Upper lobe of left lung (tissue), 4 donors: ENCODE data around the gene MC2R.

ENCODE experiments used
- EP300 ChIP-seq, 4 donors: sonication (generic); formaldehyde crosslinking; IDR thresholded peaks; one replicate each; pipeline ENCODE4 v1.5.1; 2017; ENCODE audit warnings: antibody characterized with exemption in 4 of 4, control low read depth in 2 of 4
- POLR2A ChIP-seq, 4 donors: fragments of 450-650 bp; IDR thresholded peaks; one replicate each; pipeline ENCODE4 v1.5.1; 2016 to 2017; ENCODE audit warnings: antibody characterized with exemption in 4 of 4, mild to moderate bottlenecking in 2 of 4
- POLR2AphosphoS5 ChIP-seq, 2 donors: sonication (generic); formaldehyde crosslinking; IDR thresholded peaks; one replicate each; pipeline ENCODE4 v1.5.1; 2017; ENCODE audit warnings: antibody characterized with exemption in 2 of 2
- TF ChIP-seq, protein P1 (sequence below), 6 experiments: fragments of 450-650 bp in 4 of 6; fragments of 200-600 bp in 2 of 6; sonication (generic) in 2 of 6; IDR thresholded peaks; one replicate each; pipeline ENCODE4 v1.5.1; 2016 to 2019; ENCODE audit warnings: antibody characterized with exemption in 6 of 6

DNA sequence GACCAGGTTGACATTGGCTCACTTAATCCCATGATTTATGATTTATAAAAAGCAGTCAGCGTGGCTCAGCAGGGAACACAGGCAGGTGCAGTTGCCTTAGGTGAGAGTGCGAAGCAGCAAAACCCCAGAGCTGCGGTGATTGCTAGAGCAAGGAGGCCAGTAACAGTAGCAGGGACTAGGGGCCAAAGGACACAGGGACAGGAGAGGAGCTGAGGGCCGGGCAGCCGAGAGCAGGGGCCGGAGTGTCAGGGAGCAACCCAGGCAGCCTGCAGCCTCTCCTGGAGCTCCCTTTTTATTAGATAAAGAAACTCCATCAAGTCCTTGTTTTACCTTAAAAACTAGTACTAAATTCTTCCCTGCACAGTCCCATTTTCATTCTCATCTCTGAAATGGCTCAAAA lies 4.3 kb downstream of the MC2R start:
- TF ChIP-seq POLR2A (IDR thresholded peaks at IDR 0.05) (no peak), POLR2AphosphoS5 (IDR thresholded peaks at IDR 0.05) (no peak), EP300 (IDR thresholded peaks at IDR 0.05) (no peak)
- TF ChIP-seq, protein P1, sequence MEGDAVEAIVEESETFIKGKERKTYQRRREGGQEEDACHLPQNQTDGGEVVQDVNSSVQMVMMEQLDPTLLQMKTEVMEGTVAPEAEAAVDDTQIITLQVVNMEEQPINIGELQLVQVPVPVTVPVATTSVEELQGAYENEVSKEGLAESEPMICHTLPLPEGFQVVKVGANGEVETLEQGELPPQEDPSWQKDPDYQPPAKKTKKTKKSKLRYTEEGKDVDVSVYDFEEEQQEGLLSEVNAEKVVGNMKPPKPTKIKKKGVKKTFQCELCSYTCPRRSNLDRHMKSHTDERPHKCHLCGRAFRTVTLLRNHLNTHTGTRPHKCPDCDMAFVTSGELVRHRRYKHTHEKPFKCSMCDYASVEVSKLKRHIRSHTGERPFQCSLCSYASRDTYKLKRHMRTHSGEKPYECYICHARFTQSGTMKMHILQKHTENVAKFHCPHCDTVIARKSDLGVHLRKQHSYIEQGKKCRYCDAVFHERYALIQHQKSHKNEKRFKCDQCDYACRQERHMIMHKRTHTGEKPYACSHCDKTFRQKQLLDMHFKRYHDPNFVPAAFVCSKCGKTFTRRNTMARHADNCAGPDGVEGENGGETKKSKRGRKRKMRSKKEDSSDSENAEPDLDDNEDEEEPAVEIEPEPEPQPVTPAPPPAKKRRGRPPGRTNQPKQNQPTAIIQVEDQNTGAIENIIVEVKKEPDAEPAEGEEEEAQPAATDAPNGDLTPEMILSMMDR (IDR thresholded peaks at IDR 0.05): no peak
